Fibroblast of skin of scalp (primary cell): ENCODE measurements around the gene NLRP11.
"Not testable (repeated sequence)": the region's sequence is repeated elsewhere in the genome, so short reads cannot be mapped to it uniquely, and the experiment has no call there.

ENCODE experiments used
- DNase-seq: peaks from one replicate; pipeline ENCODE4 v3.0.0-alpha.2; 2013

Gene NLRP11

GRCh38 chr19:55777528-55777927 lies 54.3 kb downstream of the NLRP11 start:
- no peak for DNase-seq

- DNase-seq: not testable (repeated sequence)
Observed at GRCh38 chr19:55769632-55770031, 62.2 kb downstream of the NLRP11 start.

- not testable (repeated sequence) for DNase-seq
Observed at GRCh38 chr19:55768818-55769217, 63.0 kb downstream of the NLRP11 start, which contains the start of gene RFPL4AL1. RFPL4AL1 (plus strand) TSS chr19:55769118; CDS start chr19:55771805, 2,687 bp downstream.

- no peak for DNase-seq
Observed at GRCh38 chr19:55766466-55766865, 65.3 kb downstream of the NLRP11 start.

GRCh38 chr19:55758797-55759196 lies 73.0 kb downstream of the NLRP11 start, which contains the start of gene RFPL4A:
RFPL4A (plus strand) TSS chr19:55759097; CDS start chr19:55761801, 2,704 bp downstream.
- not testable (repeated sequence) for DNase-seq

GRCh38 chr19:55756808-55757207 lies 75.0 kb downstream of the NLRP11 start:
- DNase-seq: not testable (repeated sequence)

GRCh38 chr19:55753401-55753800 lies 78.4 kb downstream of the NLRP11 start:
- no peak for DNase-seq

- no peak for DNase-seq
Observed at GRCh38 chr19:55750715-55751114, 81.1 kb downstream of the NLRP11 start.

- DNase-seq: no peak
Observed at GRCh38 chr19:55738302-55738701, 93.5 kb downstream of the NLRP11 start, which contains the start of gene NLRP9. NLRP9 (minus strand) TSS chr19:55738402; CDS start chr19:55738374, 28 bp downstream.
